ENCODE measurements around the gene RNU1-2. TPM values are rescaled to one million over a fixed set of nuclear protein-coding genes. Genes with fewer than 3 reads are reported as not detected.
"Not testable (repeated sequence)": the region's sequence is repeated elsewhere in the genome, so short reads cannot be mapped to it uniquely, and the experiment has no call there.

RNU1-2 gene
- total RNA-seq, result under 1 TPM in 2 of 4 donors, not detected in 2; under 0.01 TPM

DNA sequence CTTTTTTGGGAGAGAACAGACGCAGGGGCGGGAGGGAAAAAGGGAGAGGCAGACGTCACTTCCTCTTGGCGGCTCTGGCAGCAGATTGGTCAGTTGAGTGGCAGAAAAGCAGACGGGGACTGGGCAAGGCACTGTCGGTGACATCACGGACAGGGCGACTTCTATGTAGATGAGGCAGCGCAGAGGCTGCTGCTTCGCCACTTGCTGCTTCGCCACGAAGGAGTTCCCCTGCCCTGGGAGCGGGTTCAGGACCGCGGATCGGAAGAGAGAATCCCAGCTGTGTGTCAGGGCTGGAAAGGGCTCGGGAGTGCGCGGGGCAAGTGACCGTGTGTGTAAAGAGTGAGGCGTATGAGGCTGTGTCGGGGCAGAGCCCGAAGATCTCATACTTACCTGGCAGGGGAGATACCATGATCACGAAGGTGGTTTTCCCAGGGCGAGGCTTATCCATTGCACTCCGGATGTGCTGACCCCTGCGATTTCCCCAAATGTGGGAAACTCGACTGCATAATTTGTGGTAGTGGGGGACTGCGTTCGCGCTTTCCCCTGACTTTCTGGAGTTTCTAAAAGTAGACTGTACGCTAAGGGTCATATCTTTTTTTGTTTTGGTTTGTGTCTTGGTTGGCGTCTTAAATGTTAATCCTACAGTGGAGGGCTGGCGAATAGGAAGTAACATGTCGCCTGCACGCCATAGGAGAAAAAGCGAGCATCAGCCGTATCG is at the start of gene RNU1-2:
RNU1-2 (plus strand) TSS at position 383 of the 718 bp plus-strand sequence.
- Histone ChIP-seq H3K4me3 (peak within 1 kb of the TSS; percentile 37 to 55 (median 49)), H3K27ac (replicated peaks in 1 of 4) (peak within 1 kb of the TSS; percentile 84 to 90 (median 85)), H3K4me1 (peaks cover 3 to 11% (median 9%) of the 10 kb centered on the region in 4 donors)
- H3K27me3 ChIP-seq; intact Hi-C loops (cut with DNase I); DNase-seq (ENCODE audit: extremely low spot score); H3K9me3 ChIP-seq; H3K36me3 ChIP-seq: not testable (repeated sequence)
- 0% methylated on average over 14 of the region's 39 CpGs for WGBS
- TF ChIP-seq POLR2A (IDR thresholded peaks at IDR 0.05; ENCODE audit: low read depth) (peak; percentile 100), POLR2AphosphoS5 (IDR thresholded peaks at IDR 0.05) (peak; percentile 48 to 99)

DNA sequence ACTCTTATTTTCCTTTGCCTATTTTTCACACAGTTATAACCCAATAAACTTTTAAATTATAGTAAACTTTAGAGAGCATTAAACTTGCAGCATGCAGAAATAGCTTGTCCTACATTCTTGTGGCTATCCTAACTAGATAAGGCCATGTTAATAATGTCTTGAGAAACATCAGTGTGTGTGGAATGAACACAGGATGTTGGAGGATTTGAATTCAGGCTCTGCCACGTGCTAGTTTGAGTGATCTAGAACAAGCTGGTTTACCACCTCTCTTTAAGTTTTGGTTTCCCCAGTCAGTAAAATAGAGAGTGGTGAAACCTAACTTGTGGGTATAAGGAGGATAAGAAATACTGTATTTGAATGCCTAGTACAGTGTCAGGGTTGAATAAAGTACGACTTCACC is 39.6 kb upstream of the RNU1-2 start:
- DNase-seq (ENCODE audit: extremely low spot score); H3K36me3 ChIP-seq; H3K27ac ChIP-seq (replicated peaks in 1 of 4); intact Hi-C loops (cut with DNase I); H3K4me3 ChIP-seq; H3K4me1 ChIP-seq; H3K9me3 ChIP-seq: not testable (repeated sequence)
- peaks cover 0 to 12% (median 0%) of the 10 kb centered on the region in 4 donors for H3K27me3 ChIP-seq
- WGBS, result 93% methylated on average over 2 of the region's 2 CpGs

DNA sequence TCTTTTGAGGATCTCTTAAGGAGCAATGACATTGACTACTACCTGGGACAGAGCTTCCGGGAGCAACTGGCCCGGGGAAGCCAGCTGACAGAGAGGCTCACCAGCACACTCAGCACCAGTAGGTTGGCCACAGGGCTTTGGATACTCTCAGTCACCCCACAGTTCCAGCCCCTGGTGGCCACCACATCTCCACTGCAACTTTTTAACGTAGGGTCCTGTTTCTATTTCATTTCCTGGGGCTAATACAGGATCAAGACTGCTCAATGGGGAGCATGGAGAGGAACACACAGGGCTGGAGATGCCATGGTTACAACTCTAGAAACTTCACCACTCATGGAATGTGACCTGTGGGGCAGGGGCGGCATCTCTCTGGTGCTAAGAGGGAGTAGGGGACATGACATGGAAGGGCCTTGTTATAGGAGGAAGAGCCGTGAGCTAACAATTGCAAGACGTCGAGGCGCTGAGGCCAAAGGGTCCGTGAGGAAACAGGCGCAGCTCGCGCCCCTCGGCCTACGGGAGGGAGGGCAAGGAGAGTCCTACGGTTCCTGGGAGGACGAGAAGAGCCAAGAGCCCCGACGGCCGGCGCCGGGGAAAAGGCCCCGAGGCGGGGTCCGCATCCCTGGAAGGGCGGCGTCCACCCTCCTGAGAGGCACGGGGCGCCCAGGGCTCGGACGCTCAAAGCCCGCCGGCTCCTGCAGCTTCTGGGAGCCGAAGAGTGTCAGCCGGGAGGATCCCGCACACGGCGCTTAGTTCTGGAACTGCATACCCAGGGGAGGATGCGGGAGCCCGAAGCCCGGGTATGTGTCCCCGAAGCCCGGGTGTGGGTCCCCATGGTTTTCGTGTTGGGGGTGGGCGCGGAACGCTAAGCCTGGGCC is 36.4 kb upstream of the RNU1-2 start:
- H3K36me3 ChIP-seq; H3K27ac ChIP-seq (replicated peaks in 1 of 4); H3K4me3 ChIP-seq; intact Hi-C loops (cut with DNase I); H3K9me3 ChIP-seq; H3K4me1 ChIP-seq; DNase-seq (ENCODE audit: extremely low spot score): not testable (repeated sequence)
- H3K27me3 ChIP-seq, result peaks cover 0 to 16% (median 0%) of the 10 kb centered on the region in 4 donors
- 33% methylated on average over 11 of the region's 46 CpGs for WGBS

DNA sequence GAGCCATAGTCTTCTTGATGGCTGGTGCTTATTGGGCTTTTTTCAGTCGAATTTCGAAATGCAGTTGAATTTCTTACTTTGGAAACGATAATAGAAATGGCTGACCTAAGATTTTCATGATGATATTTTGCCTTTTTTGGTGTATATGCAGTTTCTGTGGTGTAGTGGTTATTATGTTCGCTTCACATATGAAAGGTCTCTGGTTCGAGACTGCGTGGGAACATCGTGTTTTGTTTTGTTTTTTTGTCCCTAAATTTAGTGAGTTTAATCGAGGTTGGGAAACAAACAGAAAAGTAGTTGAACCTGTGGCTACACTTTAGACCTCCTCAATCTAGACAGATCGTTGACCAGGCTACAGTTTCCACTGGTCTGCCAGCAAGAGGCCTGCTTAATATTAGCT is 35.7 kb upstream of the RNU1-2 start:
- H3K4me1 ChIP-seq; H3K27ac ChIP-seq (replicated peaks in 1 of 4); H3K36me3 ChIP-seq; H3K9me3 ChIP-seq; intact Hi-C loops (cut with DNase I); DNase-seq (ENCODE audit: extremely low spot score); H3K4me3 ChIP-seq: not testable (repeated sequence)
- 61% methylated on average over 9 of the region's 9 CpGs for WGBS
- peaks cover 0 to 16% (median 0%) of the 10 kb centered on the region in 4 donors for H3K27me3 ChIP-seq

DNA sequence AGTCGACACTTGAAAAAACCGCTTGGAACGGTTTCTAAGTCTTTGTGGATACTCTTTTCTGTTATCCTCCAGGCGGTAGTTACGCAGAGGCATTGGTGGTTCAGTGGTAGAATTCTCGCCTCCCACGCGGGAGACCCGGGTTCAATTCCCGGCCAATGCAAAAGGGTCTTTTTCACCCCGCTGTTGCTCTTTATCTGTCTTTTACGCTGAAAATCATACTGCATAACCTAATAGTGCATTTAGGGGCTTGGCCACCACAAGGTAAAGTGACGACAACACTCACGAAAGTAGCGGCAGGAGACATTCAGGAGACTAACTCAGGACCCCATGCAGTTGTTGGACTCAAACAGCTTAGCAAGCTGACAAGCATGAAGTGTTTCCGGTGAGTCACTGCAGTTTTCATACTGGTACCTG is 33.9 kb upstream of the RNU1-2 start:
- H3K9me3 ChIP-seq; DNase-seq (ENCODE audit: extremely low spot score); H3K36me3 ChIP-seq; H3K4me1 ChIP-seq; H3K27ac ChIP-seq (replicated peaks in 1 of 4); intact Hi-C loops (cut with DNase I); H3K4me3 ChIP-seq: not testable (repeated sequence)
- 71% methylated on average over 4 of the region's 16 CpGs for WGBS
- peaks cover 0 to 16% (median 0%) of the 10 kb centered on the region in 4 donors for H3K27me3 ChIP-seq

DNA sequence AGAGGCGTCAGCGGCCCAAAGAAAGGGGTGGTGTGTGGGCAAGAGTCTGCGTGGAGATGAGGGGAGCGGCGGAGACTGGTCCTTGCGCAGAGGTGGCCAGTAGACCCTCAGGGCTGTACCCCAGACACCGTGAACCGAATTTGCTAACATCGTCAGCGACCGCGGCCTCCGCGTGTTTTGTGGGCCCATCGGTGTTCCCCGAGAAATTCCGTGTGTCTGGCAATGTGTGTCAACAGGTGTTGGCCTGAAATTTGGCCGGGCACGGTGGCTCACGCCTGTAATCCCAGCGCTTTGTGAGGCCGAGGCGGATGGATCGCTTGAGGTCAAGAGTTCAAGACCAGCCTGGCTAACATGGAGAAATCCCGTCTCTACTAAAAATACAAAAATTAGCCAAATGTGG is 33.4 kb upstream of the RNU1-2 start:
- H3K4me3 ChIP-seq; H3K4me1 ChIP-seq; DNase-seq (ENCODE audit: extremely low spot score); intact Hi-C loops (cut with DNase I); H3K36me3 ChIP-seq; H3K27ac ChIP-seq (replicated peaks in 1 of 4); H3K9me3 ChIP-seq: not testable (repeated sequence)
- 98% methylated on average over 23 of the region's 25 CpGs for WGBS
- H3K27me3 ChIP-seq, result peaks cover 0 to 16% (median 0%) of the 10 kb centered on the region in 4 donors

DNA sequence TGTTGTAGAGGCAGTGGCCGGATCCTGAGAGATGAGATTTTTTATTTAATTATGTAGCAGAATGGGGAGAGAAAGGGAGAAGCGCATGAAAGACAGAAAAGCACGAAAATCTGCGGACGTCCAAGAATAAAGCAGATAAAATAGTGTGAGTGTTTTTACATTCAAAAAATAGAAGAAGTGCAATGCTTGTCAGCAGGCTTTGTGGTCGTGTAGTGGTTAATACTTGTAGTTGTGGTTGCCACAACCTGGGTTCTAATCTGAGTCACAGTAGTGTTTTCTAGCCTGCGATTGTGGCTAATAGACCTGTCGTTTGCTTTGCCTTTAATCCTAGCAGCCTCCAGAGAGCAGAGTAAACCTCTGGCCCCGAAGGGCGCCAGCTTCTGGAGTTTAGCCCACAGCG is 32.8 kb upstream of the RNU1-2 start:
- H3K36me3 ChIP-seq; intact Hi-C loops (cut with DNase I); H3K27ac ChIP-seq (replicated peaks in 1 of 4); H3K4me1 ChIP-seq; H3K4me3 ChIP-seq; DNase-seq (ENCODE audit: extremely low spot score); H3K9me3 ChIP-seq: not testable (repeated sequence)
- H3K27me3 ChIP-seq, result peaks cover 0 to 16% (median 0%) of the 10 kb centered on the region in 4 donors
- WGBS, result 81% methylated on average over 6 of the region's 11 CpGs

DNA sequence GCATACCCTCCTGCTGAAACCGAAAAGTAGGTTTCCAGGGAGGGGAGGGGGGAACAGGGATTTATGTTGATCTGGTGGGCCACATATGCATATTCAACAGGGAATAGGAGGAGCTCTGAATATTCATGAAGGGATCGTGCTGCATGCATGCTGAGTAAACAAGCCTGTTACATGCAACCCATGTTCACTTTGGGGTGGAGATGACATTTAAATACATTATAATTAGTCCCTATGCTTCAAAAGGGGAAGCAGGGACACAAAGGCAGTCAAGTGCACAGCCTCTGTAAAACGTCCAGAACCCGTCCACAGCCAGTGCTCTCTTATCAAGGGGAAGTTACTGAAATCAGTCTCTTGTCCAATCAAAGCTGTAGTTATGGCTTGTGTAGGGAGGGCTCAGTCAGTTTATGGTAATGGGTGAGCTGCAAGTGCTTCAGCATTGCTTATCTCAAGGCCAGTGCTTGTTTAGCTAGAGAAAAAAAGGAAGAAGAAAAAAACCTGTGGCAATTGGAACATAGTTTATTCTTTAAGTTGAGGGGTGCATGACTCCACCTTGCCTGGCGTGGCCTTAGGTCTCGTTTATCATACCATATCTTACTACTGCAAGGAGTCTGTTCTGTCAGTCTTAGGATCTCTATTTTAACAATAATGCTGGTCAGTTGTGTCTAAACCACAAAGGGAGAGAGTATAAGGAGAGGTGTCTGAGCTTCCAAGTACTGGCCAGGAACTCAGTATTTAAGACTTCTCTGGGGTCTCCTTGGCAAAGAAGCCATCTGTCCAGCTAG is 28.7 kb upstream of the RNU1-2 start:
- H3K9me3 ChIP-seq; H3K4me1 ChIP-seq; H3K4me3 ChIP-seq; intact Hi-C loops (cut with DNase I); H3K27ac ChIP-seq (replicated peaks in 1 of 4); DNase-seq (ENCODE audit: extremely low spot score); H3K36me3 ChIP-seq: not testable (repeated sequence)
- 66% methylated on average over 4 of the region's 6 CpGs for WGBS
- H3K27me3 ChIP-seq, result peaks cover 0 to 17% (median 3%) of the 10 kb centered on the region in 4 donors

DNA sequence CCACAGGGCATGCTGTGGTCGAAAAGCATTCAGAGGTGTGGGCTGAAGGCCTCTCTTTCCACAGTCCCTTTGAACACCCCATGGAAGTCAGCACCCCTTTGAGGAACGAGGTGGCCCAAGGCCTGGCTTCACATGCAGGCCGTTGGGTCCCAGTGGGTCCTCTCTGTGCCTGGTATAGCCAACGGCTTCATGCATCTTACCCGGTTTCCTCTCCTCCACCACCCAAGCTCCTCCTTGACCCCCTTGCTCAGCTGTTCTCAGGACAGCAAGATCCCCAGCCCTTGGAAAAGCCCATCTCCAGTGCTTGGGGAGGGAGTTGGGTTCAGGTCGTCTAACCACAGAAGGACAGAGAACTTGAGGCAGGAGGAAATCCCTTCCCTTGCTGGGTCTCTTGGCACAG is 27.0 kb upstream of the RNU1-2 start:
- Histone ChIP-seq H3K4me1 (peaks cover 6 to 17% (median 14%) of the 10 kb centered on the region in 4 donors), H3K27me3 (peaks cover 0 to 24% (median 4%) of the 10 kb centered on the region in 4 donors)
- 82% methylated on average over 5 of the region's 6 CpGs for WGBS
- H3K27ac ChIP-seq (replicated peaks in 1 of 4); H3K4me3 ChIP-seq; DNase-seq (ENCODE audit: extremely low spot score); intact Hi-C loops (cut with DNase I); H3K9me3 ChIP-seq; H3K36me3 ChIP-seq: not testable (repeated sequence)

DNA sequence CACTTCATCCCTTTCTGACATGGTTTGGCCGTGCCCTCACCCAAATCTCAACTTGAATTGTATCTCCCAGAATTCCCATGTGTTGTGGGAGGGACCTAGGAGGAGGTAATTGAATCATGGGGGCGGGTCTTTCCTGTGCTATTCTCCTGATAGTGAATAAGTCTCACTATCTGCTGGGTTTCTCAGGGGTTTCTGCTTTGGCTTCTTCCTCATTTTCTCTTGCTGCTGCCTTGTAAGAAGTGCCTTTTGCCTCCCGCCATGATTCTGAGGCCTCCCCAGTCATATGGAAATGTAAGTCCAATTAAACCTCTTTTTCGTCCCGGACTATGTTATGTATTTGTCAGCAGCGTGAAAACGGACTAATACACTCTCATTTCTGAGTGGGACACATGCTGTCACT is 25.8 kb upstream of the RNU1-2 start:
- H3K36me3 ChIP-seq; H3K4me3 ChIP-seq; intact Hi-C loops (cut with DNase I); H3K9me3 ChIP-seq; H3K27ac ChIP-seq (replicated peaks in 1 of 4); DNase-seq (ENCODE audit: extremely low spot score): not testable (repeated sequence)
- 83% methylated on average over 6 of the region's 7 CpGs for WGBS
- Histone ChIP-seq H3K27me3 (peaks cover 0 to 31% (median 4%) of the 10 kb centered on the region in 4 donors), H3K4me1 (peaks cover 6 to 17% (median 14%) of the 10 kb centered on the region in 4 donors)

DNA sequence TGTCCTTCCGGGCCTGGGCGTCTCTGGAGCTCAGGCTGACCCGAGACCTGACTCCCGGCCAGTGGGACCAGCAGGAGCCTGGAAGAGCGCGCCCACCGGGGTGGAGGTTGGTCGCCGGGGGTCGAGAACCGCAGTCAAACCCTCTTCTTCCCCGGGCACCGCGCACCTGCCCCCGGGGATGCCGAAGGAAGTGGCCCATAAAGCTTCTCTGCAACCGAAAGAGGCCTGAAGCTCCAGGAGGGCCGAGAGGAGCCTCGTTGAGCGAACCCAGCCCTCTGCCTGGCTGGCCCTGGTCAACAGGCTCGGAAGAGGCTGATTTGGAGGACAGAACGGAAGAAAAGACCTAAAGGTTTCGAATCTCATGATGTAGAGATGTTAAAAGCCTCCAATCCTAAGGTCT is 24.6 kb upstream of the RNU1-2 start:
- H3K36me3 ChIP-seq; intact Hi-C loops (cut with DNase I); H3K4me3 ChIP-seq; DNase-seq (ENCODE audit: extremely low spot score); H3K9me3 ChIP-seq; H3K27ac ChIP-seq (replicated peaks in 1 of 4): not testable (repeated sequence)
- WGBS, result 81% methylated on average over 21 of the region's 23 CpGs
- Histone ChIP-seq H3K27me3 (peaks cover 0 to 43% (median 4%) of the 10 kb centered on the region in 4 donors), H3K4me1 (peaks cover 6 to 17% (median 14%) of the 10 kb centered on the region in 4 donors)

Data from esophagus muscularis mucosa (tissue), 4 donors.